HL-60/S4 treated with retinoic acid at 250 ng/mL for 4 days and 3 days (cell line): Measurements from ENCODE around the gene ADARB2.
"Not testable (repeated sequence)": the region's sequence is repeated elsewhere in the genome, so short reads cannot be mapped to it uniquely, and the experiment has no call there.

Source experiments
- in situ Hi-C: fragments of 300-500 bp; cut with MboI; formaldehyde crosslinking; loops from 2 replicates; pipeline ENCODE4 v1.7.0; 2022; ENCODE audit warnings: low sequenced_read_pairs

Gene ADARB2

GRCh38 chr10:1552406-1552805 is 184.9 kb downstream of the ADARB2 start:
- in situ Hi-C loops, result no loop called here

DNA sequence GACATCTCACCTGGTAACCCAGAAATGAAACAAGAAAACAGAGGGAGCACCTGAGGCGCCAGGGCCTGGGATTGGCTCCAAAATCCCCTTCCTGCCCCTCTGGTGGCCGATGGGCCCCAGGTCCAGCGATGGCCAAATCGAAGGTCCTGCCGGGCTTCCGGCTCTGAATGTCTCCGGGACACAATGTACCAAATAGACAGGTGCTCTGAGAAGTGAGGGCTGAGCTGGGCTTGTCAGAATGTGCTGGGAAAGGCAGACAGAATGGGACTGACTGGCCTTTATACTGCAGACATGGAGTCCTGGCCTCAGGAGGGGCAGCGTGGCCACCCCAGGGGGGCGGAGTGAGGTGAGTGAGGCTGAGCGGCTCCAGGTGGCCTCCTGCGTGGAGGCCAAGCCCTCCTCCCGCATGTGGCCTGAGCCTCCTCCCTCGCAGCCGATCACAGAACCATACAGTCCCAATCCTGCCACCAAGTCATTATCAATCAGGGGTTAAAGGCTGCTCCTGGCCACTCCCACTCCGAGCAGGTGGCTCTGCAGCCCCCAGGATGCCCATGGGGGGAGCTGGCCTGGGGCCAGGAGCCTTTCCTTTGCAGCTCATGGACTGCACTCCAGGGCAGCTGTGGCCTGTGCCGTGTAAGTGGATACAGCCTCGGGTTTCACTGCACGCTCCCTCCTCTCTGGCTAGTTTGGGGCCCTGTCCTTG is 185.5 kb downstream of the ADARB2 start:
- in situ Hi-C loops, result no loop called here

DNA sequence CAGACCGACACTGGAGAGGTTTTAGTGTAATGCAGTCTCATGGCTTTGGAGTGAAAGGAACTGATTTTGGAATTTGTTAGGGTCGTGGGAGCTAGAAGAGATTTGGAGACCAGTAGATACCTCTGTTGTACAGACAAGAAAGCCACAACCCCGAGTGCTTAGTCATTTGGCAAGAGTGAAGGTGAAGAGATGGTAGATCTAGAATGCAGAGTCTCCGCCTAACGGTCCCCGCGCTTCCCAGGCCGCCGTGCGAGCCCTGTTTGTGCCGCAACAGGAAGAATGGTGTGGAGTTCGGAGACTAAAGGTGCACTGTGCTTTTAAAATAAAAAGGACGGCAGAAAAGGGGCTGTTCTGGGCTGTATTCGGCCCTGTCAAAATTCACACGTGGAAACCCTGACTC is 186.7 kb downstream of the ADARB2 start:
- in situ Hi-C loops, result no loop called here

DNA sequence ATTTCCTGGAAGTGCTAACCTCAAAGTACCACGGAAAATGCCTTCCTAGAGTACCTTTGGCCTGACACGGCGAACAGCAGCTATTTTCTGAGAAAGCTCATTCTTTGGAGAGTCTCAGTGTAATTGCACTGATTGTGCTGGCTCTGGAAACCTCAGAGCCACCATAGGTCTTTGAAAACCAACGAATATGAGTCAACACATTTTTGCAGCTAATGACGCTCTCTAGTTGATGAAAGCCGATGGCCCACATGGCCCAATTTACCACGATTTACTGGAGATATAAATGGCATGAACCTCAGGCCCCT is 187.1 kb downstream of the ADARB2 start:
- in situ Hi-C loops, result no loop called here

DNA sequence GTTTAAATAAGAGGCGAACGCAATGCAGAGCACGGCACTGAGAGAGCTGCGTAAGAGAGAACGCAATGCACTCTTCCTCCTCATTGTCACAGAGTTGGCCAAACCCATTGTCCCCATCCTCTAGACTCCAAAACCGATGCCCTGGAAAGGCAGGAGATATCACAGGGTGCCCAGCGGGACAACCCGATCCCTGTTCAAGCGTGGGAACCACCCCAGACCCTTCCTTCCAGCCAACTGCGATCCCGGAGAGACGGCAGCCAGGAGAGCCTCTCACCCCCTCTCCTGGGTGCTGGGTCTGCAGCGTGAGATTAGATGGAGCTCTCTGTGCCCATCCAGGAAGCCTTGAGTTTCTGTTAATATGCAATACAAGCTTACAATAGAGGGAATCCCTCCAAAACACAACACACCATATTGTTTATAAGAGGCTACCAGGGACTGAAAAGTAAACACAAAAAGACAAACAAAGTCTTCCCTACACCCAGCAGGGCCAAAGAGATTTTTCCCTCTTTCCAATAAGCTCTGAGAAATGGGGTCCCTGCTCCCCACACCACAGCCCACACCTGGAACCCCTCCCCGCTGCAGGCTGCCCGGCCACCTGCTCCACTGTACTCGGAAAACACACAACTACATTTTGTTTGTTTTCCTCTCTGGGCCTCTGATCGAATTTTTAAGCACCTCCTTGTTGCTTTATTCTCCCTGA is 187.6 kb downstream of the ADARB2 start:
- in situ Hi-C loops, result no loop called here

DNA sequence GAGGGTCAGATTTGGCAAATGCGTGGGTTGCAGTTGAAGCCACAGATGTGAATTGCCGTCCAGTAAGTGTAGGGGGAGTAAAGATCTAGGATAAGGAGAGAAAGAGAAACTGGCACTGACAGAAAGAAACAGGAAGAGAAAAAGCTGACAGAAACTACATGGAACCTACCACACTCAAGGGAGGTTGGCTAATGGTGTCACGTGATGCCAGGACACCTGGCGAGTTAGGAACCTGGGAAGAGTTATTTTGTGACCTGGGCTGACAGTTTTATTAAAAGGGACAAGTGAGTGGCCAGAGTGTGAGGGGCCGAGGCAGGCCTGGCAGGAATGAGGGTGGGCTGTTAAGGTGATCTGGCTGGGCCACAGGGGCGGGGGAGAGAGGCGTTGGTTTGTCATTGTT is 188.7 kb downstream of the ADARB2 start:
- in situ Hi-C loops, result no loop called here

- in situ Hi-C loops, result no loop called here
Measured at GRCh38 chr10:1548146-1548545, 189.2 kb downstream of the ADARB2 start.

- in situ Hi-C loops, result no loop called here
Measured at GRCh38 chr10:1546431-1547110, 190.8 kb downstream of the ADARB2 start.

GRCh38 chr10:1545524-1545923 is 191.8 kb downstream of the ADARB2 start:
- in situ Hi-C loops, result no loop called here

DNA sequence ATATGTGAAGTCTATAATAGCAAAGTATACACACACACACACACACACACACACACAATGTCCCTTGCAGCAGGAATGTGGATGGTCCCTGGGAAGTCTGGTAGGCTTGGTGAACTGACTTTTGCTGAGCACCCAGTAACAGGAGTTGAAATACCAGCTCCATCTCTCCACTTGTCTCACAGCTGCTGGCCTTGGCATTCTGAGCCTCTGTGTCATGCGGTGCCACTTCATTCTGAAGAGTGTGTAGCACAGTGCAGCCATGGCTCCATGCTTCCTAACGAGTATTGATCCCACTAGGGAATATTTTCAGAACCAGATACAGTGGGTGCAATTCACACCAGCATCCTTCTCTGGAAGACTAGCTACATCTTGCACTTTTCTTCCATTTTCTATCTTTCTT is 192.4 kb downstream of the ADARB2 start:
- in situ Hi-C loops, result no loop called here

DNA sequence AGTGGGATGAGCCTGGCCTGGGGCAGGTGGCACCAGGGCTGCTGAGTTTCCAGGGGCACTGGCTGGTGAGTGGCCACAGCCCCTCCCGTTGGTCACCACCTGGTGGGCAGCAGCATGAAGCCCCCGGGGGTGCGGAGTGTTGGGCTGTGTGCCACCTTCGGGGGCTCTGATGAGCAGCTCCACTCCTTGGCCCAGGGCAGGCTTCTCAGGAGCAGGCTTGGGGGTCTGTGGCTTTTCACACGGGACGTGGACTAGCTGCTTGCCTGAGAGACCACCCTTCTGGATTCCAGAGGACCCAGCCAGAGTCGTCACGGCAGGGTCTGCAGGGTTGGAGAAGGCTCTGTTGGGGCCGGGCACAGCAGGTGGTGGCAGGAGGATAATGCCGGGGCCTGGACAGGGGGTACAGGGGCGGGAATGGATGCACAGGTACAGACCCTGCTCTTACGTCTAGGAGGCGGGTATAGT is 193.1 kb downstream of the ADARB2 start:
- in situ Hi-C loops, result no loop called here

DNA sequence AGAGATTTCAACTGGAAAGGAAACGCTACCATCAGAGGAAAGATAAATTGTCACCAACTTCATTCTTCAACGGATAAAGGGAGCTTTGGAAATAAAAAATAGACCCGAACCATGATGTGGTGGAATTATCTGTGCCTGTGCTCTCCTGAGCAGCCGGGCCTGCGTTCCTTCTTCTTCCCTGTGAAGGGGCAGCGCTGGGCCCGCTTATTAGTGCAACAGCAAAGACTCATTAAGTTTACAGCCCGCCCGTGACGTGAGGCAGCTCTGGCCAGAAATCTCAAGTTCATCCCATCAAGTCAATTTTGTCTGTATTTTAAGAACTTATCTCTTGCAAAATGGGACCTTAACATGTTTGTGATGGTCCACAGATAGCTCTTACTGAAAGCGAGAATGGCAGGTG is 193.7 kb downstream of the ADARB2 start:
- in situ Hi-C loops, result no loop called here

DNA sequence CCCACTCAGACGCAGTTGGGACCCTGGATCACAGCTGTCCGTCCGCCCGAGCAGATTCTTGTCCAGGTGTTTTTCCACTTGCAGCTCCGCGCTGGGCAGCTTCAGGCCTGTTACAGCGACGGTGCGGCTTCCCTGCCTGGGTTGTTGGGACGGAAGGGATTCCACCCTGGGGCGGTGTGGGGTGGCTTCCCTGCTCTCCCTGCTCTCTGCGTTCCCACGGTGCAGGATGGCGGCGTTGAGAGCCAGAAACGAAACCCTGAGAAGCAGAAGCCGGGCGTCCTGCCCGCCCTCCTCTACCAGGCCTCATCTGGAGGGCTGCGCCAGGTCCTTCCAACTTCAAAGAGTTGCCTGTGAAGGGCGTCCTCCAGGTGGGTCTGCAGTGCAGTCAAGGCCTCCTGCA is 194.4 kb downstream of the ADARB2 start:
- in situ Hi-C loops, result no loop called here

- in situ Hi-C loops, result no loop called here
Measured at GRCh38 chr10:1540144-1540543, 197.2 kb downstream of the ADARB2 start.

- in situ Hi-C loops, result no loop called here
Measured at GRCh38 chr10:1539216-1539615, 198.1 kb downstream of the ADARB2 start.

DNA sequence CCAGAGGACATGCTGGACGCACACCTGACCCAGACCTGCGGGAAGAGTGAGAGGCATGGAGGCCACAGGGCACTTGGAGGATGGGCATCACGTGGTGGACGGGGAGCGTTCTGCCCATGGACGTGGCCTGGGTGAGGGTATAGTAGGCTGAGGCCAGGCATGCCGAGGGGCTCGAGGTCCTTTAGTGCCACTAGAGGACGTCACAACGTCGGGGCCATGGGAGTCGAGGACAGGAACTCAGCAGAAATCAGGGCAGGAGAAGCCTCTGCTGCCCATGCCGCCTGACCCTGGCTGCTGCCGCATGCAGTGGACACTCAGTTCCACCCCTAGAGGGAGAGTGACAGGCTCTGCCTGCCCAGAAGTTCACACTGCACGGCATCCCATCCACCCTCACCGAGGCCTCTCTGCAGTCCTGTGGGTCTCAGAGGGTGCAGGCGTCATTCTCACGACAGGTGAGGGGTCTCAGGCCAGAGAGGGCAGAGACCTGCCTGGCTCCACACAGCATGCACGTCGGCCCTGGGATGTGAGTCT is 198.7 kb downstream of the ADARB2 start:
- in situ Hi-C loops, result no loop called here

GRCh38 chr10:1538121-1538520 is 199.2 kb downstream of the ADARB2 start:
- in situ Hi-C loops, result no loop called here

DNA sequence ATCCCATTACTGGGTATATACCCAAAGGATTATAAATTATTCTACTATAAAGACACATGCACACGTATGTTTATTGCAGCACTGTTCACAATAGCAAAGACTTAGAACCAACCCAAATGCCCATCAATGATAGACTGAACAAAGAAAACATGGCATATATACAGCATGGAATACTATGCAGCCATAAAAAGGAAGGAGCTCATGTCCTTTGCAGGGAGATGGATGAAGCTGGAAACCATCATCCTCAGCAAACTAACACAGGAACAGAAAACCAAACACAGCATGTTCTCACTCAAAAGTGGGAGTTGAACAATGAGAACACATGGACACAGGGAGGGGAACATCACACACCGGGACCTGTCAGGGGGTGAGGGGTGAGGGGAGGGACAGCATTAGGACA is 199.9 kb downstream of the ADARB2 start:
- in situ Hi-C loops, result not testable (repeated sequence)

GRCh38 chr10:1536341-1536740 is 201.0 kb downstream of the ADARB2 start:
- in situ Hi-C loops, result no loop called here

DNA sequence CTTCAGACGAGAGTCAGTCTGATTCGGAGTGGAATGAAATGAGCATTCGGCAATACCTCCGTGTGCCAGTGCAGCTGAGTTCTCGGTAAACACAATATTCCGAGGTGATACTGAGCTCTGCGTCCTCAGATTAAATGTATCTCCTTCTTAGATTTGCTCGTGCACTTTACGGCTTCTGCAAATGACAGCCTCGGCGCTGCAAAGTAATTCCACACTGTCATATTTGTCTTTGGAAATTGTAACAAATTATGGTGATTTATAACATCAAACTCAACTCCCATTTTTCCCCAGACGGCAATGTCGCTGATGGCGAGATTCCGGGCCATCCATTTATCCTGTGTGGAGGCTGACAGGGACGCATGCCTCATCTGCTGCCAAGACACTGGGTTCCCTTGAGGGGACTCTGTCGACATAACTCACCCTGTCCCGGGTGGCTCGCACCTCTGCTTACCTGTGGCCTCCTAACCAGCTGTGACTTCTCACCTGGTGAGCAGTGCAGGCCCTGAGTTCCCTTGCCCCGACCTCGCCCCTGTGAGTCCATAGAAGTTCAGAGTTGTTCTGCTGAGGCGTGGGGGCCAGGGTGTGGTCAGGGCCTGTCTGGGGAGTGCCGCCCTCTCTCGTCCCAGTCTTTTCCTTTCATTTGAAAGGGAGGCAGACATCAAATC is 201.9 kb downstream of the ADARB2 start:
- in situ Hi-C loops, result no loop called here

- in situ Hi-C loops, result no loop called here
Measured at GRCh38 chr10:1534820-1535219, 202.5 kb downstream of the ADARB2 start.
